Fibroblast of mammary gland (primary cell): ENCODE measurements around the gene PYGM.

Experiments used
- DNase-seq: peaks from one replicate; pipeline ENCODE4 v3.0.0-alpha.2; 2010; ENCODE audit warnings: low read depth
- H3K4me3 ChIP-seq: 2 replicates; pipeline ENCODE4 v1.5.1; 2011; ENCODE audit warnings: low read depth, mild to moderate bottlenecking, low read length, moderate library complexity; ENCODE audit not compliant: control insufficient read depth
- TF ChIP-seq, protein P1 (sequence below): conservative IDR thresholded peaks from 2 replicates; pipeline ENCODE4 v1.5.1; 2011; ENCODE audit warnings: low read depth, low read length, inconsistent platforms; ENCODE audit not compliant: control insufficient read depth, insufficient read depth

PYGM gene

DNA sequence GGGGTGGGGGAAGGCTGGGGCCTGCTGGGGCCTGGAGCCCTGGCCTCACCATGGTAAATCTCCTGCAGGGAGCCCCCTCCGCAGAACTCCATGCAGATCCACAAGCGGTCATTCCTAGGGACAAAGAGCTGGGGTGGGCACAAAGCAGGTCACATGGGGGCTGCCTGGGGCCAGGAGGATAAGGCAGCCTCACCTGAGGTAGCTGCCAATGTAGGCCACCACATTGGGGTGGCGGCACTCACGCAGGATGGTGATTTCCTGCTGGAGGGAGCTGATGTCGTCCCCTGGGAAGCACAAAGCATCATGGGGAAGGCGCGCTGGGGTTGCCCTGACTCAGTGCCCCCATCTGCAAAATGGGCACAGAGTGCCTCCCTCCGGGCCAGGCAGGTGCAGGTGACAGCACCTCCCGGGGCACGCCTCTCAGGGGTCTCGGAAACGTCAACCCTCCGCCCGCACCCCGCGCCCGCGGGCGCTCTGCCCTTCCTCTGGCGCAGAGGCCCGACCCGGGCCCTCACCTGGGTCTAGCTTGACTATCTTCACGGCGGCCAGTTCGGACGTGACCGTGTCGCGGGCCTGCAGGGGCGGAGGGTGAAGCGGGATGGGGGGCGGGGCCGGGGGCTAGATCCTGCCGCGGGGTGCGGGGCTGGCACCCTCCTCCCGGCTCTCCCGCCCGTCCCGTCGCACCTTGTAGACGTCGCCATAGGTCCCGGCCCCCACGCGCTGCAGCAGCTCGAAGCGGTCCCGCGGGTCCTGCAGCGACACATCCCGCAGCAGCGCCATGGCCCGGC, 42.8 kb upstream of the PYGM start:
- DNase-seq = no peak
- peak overlapping the region; percentile 38 for H3K4me3 ChIP-seq
- TF ChIP-seq, protein P1, sequence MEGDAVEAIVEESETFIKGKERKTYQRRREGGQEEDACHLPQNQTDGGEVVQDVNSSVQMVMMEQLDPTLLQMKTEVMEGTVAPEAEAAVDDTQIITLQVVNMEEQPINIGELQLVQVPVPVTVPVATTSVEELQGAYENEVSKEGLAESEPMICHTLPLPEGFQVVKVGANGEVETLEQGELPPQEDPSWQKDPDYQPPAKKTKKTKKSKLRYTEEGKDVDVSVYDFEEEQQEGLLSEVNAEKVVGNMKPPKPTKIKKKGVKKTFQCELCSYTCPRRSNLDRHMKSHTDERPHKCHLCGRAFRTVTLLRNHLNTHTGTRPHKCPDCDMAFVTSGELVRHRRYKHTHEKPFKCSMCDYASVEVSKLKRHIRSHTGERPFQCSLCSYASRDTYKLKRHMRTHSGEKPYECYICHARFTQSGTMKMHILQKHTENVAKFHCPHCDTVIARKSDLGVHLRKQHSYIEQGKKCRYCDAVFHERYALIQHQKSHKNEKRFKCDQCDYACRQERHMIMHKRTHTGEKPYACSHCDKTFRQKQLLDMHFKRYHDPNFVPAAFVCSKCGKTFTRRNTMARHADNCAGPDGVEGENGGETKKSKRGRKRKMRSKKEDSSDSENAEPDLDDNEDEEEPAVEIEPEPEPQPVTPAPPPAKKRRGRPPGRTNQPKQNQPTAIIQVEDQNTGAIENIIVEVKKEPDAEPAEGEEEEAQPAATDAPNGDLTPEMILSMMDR = no peak

DNA sequence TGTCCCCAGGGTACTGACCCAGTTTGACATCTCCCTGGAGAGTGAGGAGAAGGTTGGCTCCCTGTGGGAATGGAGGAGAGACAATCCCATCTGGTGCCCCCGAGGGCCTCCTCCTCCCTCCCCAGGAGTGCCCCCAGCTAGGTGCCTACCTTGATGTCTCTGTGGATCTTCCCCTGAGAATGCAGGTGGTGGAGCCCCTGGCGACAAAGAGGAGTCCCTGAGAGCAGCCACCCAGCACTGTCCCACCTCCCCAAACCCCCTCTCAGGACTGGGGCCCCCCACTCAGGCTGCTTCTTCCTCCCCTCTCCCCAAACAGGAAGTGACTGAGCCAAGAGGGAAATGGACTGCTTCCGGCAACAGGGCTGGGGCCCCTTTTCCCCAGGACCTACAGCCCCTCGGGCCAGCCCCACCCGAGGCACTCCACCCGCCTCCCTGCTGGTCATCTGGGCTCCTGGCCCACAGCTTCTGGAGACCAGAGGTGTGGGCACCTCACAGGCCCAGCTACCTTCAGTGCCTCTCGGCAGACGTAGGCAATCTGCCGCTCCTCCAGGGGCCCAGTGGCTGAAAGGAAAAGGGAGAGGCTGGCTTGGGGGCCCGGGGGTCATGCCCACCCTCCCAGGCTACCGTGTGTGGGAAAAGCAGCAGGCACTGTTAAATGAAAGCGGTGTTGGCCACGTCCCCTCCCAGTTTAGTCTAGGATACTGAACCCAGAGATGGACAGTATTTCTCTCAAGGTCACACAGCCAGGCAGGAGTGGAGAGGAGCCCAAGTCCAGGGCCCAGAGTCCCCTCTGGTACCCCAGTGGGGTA, 42.0 kb upstream of the PYGM start:
- TF ChIP-seq, protein P1 = no peak
- no peak for DNase-seq
- no peak overlapping the region for H3K4me3 ChIP-seq

DNA sequence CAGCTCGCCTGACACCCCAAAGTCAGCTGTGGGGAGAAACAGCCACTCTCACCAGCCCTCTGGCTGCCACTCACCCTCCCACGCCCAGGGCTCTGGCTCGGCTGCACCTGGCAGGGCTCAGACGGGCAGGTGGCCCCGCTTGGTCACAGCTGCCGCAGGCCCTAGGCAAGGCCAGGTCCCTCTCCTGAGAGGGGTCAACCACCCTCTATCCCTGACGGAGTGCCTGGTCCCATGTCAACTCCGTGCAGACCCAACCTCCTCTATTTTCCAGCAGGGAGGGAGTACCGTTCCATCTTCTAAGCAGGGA, 41.3 kb upstream of the PYGM start:
- no peak overlapping the region for H3K4me3 ChIP-seq
- DNase-seq = no peak
- TF ChIP-seq, protein P1 = no peak

DNA sequence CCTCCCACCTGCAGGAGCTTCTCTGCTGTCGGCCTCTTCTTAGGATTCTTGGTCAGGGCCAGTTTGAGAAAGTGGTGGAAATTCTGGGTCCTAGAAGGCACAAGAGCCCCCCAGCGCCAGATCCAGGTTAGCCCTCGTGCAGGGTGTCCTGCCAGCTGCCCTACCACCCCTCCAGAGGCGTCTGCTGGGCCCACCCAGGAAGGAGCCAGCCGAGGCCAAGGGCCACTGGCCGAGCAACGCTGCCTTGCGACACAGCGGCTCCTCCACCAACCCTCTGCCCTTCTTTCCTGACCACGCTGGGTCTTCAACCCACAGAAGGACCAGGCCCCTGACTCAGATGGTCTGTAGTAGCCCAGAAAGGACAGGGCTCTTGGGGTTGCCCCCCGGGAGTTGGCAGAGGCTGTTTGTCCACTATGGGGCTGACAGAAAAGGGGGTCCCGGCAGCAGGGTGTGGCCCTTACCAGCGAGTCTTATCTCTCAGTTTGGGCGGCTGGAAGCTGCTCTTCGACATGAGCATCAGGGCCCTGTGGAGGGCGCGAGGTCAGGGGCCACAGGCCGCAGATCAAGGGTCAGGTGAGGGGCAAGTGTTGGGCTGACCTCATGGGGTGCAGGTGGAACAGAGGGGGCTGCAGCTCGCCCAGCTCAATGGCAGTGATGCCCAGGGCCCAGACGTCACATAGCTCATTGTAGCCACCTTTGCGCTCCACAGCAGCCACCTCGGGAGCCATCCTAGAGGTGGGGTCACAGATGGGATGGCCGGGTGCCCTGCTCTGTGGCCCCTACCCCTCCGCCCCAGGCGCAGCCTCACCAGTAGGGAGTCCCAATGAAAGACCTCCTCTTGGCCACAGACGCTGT, 40.8 kb upstream of the PYGM start:
- TF ChIP-seq, protein P1 = no peak
- H3K4me3 ChIP-seq = no peak overlapping the region
- no peak for DNase-seq

DNA sequence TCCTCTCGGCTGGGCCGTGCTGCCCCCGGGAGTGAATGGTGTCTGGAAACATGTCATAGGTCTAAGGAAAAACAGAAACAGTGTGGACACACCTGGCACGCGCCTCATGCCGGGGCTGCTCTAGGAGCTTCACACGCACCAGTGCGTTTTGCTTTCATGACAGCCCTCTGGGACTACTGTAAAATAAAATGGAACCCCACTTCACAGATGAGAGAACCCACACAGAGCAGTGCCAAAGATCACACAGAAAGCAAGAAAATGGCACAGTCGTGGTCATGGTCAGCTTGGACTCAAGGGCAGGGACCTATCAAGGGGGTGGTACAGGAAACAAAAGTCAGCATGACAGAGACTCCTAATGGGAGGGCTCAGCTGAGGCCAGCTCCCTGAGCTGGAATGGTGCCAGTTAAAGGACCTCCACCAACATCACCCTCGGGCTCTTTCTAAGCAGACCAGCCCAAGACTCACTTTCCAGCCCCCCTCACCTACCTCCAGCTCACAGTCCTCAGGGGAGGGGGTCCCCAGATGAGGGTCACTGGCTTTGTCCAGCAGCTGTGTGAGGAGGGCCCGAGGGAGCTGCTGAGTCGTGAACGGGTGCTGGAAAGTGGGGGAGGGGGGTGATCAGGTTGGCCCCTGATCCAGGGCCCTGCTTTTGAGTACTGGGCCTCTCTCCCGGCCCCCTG, 40.0 kb upstream of the PYGM start:
- DNase-seq = no peak
- no peak overlapping the region for H3K4me3 ChIP-seq
- TF ChIP-seq, protein P1 = no peak

DNA sequence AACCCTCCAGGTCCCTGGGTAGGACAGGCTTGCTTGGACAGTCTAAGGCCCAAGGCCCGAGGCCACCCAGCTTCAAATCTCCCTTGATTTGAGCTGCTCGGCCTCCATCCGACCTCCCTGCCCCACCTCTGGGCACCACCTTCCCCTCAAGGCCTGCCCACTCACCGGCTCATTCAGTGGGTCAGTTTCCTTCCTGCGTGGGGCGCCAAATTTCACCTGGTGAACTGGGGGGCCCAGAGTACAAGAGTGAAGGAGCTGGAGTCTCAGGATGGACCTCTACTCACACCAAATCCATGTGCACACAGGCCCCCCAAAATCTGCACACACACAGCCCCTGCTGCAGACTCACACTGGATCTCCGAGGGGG, 39.5 kb upstream of the PYGM start:
- H3K4me3 ChIP-seq = no peak overlapping the region
- no peak for DNase-seq
- TF ChIP-seq, protein P1 = no peak
